Endothelial cell (in vitro differentiated cells): ENCODE results near the gene HAT1. TPM values are rescaled to one million over a fixed set of nuclear protein-coding genes. Genes with fewer than 3 reads are reported as not detected.

Source experiments
- DNase-seq: peaks from one replicate; pipeline ENCODE4 v3.0.0; 2021; ENCODE audit warnings: low spot score
- H3K27ac Mint-ChIP-seq: one replicate; pipeline ENCODE4 v1.8.0; 2021; ENCODE audit warnings: mixed read lengths, inconsistent platforms; ENCODE audit not compliant: unreplicated experiment
- H3K27me3 Mint-ChIP-seq: one replicate; pipeline ENCODE4 v1.8.0; 2021; ENCODE audit warnings: mild to moderate bottlenecking, moderate library complexity, mixed read lengths, inconsistent platforms; ENCODE audit not compliant: unreplicated experiment
- H3K36me3 Mint-ChIP-seq: one replicate; pipeline ENCODE4 v1.8.0; 2021; ENCODE audit warnings: mild to moderate bottlenecking, low read depth, mixed read lengths, inconsistent platforms; ENCODE audit not compliant: unreplicated experiment
- H3K4me1 Mint-ChIP-seq: one replicate; pipeline ENCODE4 v1.8.0; 2021; ENCODE audit warnings: mild to moderate bottlenecking, mixed read lengths, inconsistent platforms; ENCODE audit not compliant: unreplicated experiment
- H3K4me3 Mint-ChIP-seq: one replicate; pipeline ENCODE4 v1.8.0; 2021; ENCODE audit warnings: mild to moderate bottlenecking, mixed read lengths, inconsistent platforms; ENCODE audit not compliant: unreplicated experiment
- H3K9me3 Mint-ChIP-seq: one replicate; pipeline ENCODE4 v1.8.0; 2021; ENCODE audit warnings: mixed read lengths, inconsistent platforms; ENCODE audit not compliant: unreplicated experiment
- CTCF ChIP-seq: fragments of 200-600 bp; sonication (generic); IDR thresholded peaks from one replicate; pipeline ENCODE4 v1.5.0; 2021; ENCODE audit warnings: antibody characterized with exemption; ENCODE audit not compliant: unreplicated experiment
- total RNA-seq: library from RNA; stranded (reverse); fragmentation: NEBNext Ultra II Directional; extraction: Animal tissue kit (Norgen Biotek cat#: 25700); gene quantifications from one replicate; pipeline ENCODE4 v1.2.1, GENCODE V29; 2021; ENCODE audit not compliant: unreplicated experiment

Gene HAT1
- total RNA-seq, 1 donor from 2014 or later: 22.8 TPM

GRCh38 chr2:171902840-171903420 lies 19.3 kb upstream of the HAT1 start:
- no peak for DNase-seq
- no peak overlapping the region for H3K27ac Mint-ChIP-seq
- no peaks in the 10 kb centered on the region for H3K9me3 Mint-ChIP-seq
- no peaks in the 10 kb centered on the region for H3K4me1 Mint-ChIP-seq
- no peaks in the 10 kb centered on the region for H3K36me3 Mint-ChIP-seq
- no peak for TF ChIP-seq CTCF
- H3K4me3 Mint-ChIP-seq: no peak overlapping the region
- peaks cover 1% of the 10 kb centered on the region for H3K27me3 Mint-ChIP-seq

- H3K27me3 Mint-ChIP-seq: peaks cover 5% of the 10 kb centered on the region
- H3K4me3 Mint-ChIP-seq: no peak overlapping the region
- H3K4me1 Mint-ChIP-seq: no peaks in the 10 kb centered on the region
- DNase-seq: no peak
- no peak overlapping the region for H3K27ac Mint-ChIP-seq
- H3K9me3 Mint-ChIP-seq: no peaks in the 10 kb centered on the region
- TF ChIP-seq CTCF: no peak
- H3K36me3 Mint-ChIP-seq: no peaks in the 10 kb centered on the region
These were observed 14.0 kb upstream of the HAT1 start for GRCh38 chr2:171908235-171908634.

GRCh38 chr2:171909266-171909665 lies 13.0 kb upstream of the HAT1 start:
- Mint-ChIP-seq H3K27me3 (peaks cover 5% of the 10 kb centered on the region), H3K36me3 (no peaks in the 10 kb centered on the region), H3K27ac (no peak overlapping the region), H3K9me3 (no peaks in the 10 kb centered on the region), H3K4me3 (no peak overlapping the region), H3K4me1 (no peaks in the 10 kb centered on the region)
- no peak for TF ChIP-seq CTCF
- no peak for DNase-seq

GRCh38 chr2:171910494-171910893 lies 11.8 kb upstream of the HAT1 start:
- Mint-ChIP-seq H3K4me3 (no peak overlapping the region), H3K9me3 (no peaks in the 10 kb centered on the region), H3K36me3 (no peaks in the 10 kb centered on the region), H3K27me3 (peaks cover 4% of the 10 kb centered on the region), H3K27ac (no peak overlapping the region), H3K4me1 (no peaks in the 10 kb centered on the region)
- no peak for TF ChIP-seq CTCF
- DNase-seq: no peak

- Mint-ChIP-seq H3K4me3 (no peak overlapping the region), H3K27me3 (peaks cover 4% of the 10 kb centered on the region), H3K4me1 (no peaks in the 10 kb centered on the region), H3K27ac (no peak overlapping the region), H3K9me3 (no peaks in the 10 kb centered on the region), H3K36me3 (no peaks in the 10 kb centered on the region)
- TF ChIP-seq CTCF: no peak
- no peak for DNase-seq
These were observed 8.7 kb upstream of the HAT1 start for GRCh38 chr2:171913517-171913916.
